Measurements from ENCODE around the gene LCMT1.

GRCh38 chr16:25157271-25157875 lies 45.8 kb downstream of the LCMT1 start:
- TF ChIP-seq CTCF (IDR thresholded peaks at IDR 0.05) = no peak
- TF ChIP-seq POLR2A (IDR thresholded peaks at IDR 0.05) = no peak

All from thyroid gland (tissue), 4 donors.